GM23338 (cell line): Measurements from ENCODE around the gene KRTAP12-3. TPM values are rescaled to one million over a fixed set of nuclear protein-coding genes. Genes with fewer than 3 reads are reported as not detected.

Experiments
- ATAC-seq: fragments of 200-7000 bp; cut with Tn5 transposase; 3 replicates; pipeline ENCODE4 v1.9.1; 2020
- DNase-seq: peaks from one replicate; pipeline ENCODE4 v3.0.0-alpha.2; 2015; ENCODE audit warnings: low spot score
- H2AFZ ChIP-seq: fragments of 200-600 bp; sonication (generic); 2 replicates; pipeline ENCODE4 v1.8.0; 2016; ENCODE audit warnings: antibody characterized with exemption, mild to moderate bottlenecking, moderate library complexity
- H3F3A ChIP-seq: fragments of 200-600 bp; sonication (generic); replicated peaks from 2 replicates; pipeline ENCODE4 v1.8.0; 2017; ENCODE audit warnings: antibody characterized with exemption, mixed run types, low read depth
- H3K27ac ChIP-seq: fragments of 200-600 bp; sonication (generic); 2 replicates; pipeline ENCODE4 v1.6.1; 2016; ENCODE audit warnings: low read depth
- H3K27me3 ChIP-seq: fragments of 200-600 bp; sonication (generic); 2 replicates; pipeline ENCODE4 v1.8.0; 2016; ENCODE audit warnings: mild to moderate bottlenecking, mixed run types, moderate library complexity; ENCODE audit not compliant: insufficient read depth
- H3K36me3 ChIP-seq: fragments of 200-600 bp; sonication (generic); 2 replicates; pipeline ENCODE4 v1.8.0; 2016; ENCODE audit warnings: mild to moderate bottlenecking; ENCODE audit not compliant: insufficient read depth
- H3K4me1 ChIP-seq: fragments of 200-600 bp; sonication (generic); 2 replicates; pipeline ENCODE4 v1.8.0; 2016; ENCODE audit warnings: mild to moderate bottlenecking, moderate library complexity; ENCODE audit not compliant: insufficient read depth
- H3K4me2 ChIP-seq: fragments of 200-600 bp; sonication (generic); 2 replicates; pipeline ENCODE4 v1.7.1; 2017; ENCODE audit warnings: mixed run types
- H3K4me3 ChIP-seq: fragments of 200-600 bp; sonication (generic); 2 replicates; pipeline ENCODE4 v1.6.1; 2016; ENCODE audit warnings: mixed run types
- H3K79me2 ChIP-seq: fragments of 200-600 bp; sonication (generic); replicated peaks from 2 replicates; pipeline ENCODE4 v1.8.0; 2017; ENCODE audit warnings: mild to moderate bottlenecking; ENCODE audit not compliant: insufficient read depth
- H3K9me2 ChIP-seq: fragments of 200-600 bp; sonication (generic); 2 replicates; pipeline ENCODE4 v1.8.0; 2017; ENCODE audit not compliant: insufficient read depth
- H4K20me1 ChIP-seq: fragments of 200-600 bp; sonication (generic); replicated peaks from 2 replicates; pipeline ENCODE4 v1.8.0; 2017; ENCODE audit warnings: mild to moderate bottlenecking; ENCODE audit not compliant: insufficient read depth
- H3K27ac Mint-ChIP-seq: 2 replicates; pipeline ENCODE4 v1.8.0; 2020; ENCODE audit warnings: inconsistent platforms, mild to moderate bottlenecking, moderate library complexity, mixed read lengths
- H3K27me3 Mint-ChIP-seq: 3 replicates; pipeline ENCODE4 v1.8.0; 2022; ENCODE audit warnings: low read depth, mild to moderate bottlenecking, moderate library complexity, mixed read lengths, inconsistent platforms; ENCODE audit not compliant: insufficient read depth, poor library complexity
- H3K36me3 Mint-ChIP-seq: 3 replicates; pipeline ENCODE4 v1.8.0; 2021; ENCODE audit warnings: low read depth, mild to moderate bottlenecking, inconsistent platforms, moderate library complexity, mixed read lengths
- H3K4me1 Mint-ChIP-seq: 3 replicates; pipeline ENCODE4 v1.8.0; 2020; ENCODE audit warnings: mild to moderate bottlenecking, inconsistent platforms, mixed read lengths
- H3K4me3 Mint-ChIP-seq: 3 replicates; pipeline ENCODE4 v1.8.0; 2021; ENCODE audit warnings: moderate library complexity, mild to moderate bottlenecking, inconsistent platforms, mixed read lengths
- H3K9me3 Mint-ChIP-seq: 3 replicates; pipeline ENCODE4 v1.8.0; 2020; ENCODE audit warnings: moderate library complexity, mild to moderate bottlenecking, inconsistent platforms, mixed read lengths
- CREB1 ChIP-seq: fragments of 250-450 bp; sonication (Bioruptor Pico); IDR thresholded peaks from 2 replicates; pipeline ENCODE4 v1.5.0; 2020; ENCODE audit warnings: low read depth, mild to moderate bottlenecking, moderate library complexity
- EZH2 ChIP-seq: fragments of 200-600 bp; sonication (generic); IDR thresholded peaks from one replicate; pipeline ENCODE4 v1.8.0; 2017; ENCODE audit warnings: antibody characterized with exemption, mild to moderate bottlenecking, low read depth; ENCODE audit not compliant: unreplicated experiment
- EZH2phosphoT487 ChIP-seq: fragments of 200-600 bp; sonication (generic); IDR thresholded peaks from one replicate; pipeline ENCODE4 v1.8.1; 2018; ENCODE audit warnings: antibody characterized with exemption; ENCODE audit not compliant: unreplicated experiment
- JUNB ChIP-seq: IDR thresholded peaks from one replicate; pipeline ENCODE4 v1.6.1; 2016; ENCODE audit warnings: antibody characterized with exemption; ENCODE audit not compliant: unreplicated experiment
- NANOG ChIP-seq: IDR thresholded peaks from 2 replicates; pipeline ENCODE4 v1.6.1; 2016; ENCODE audit warnings: antibody characterized with exemption, borderline replicate concordance
- POLR2AphosphoS5 ChIP-seq: IDR thresholded peaks from 2 replicates; pipeline ENCODE4 v1.6.1; 2016; ENCODE audit warnings: antibody characterized with exemption, low read depth
- STAT1 ChIP-seq: IDR thresholded peaks from one replicate; pipeline ENCODE4 v1.6.1; 2016; ENCODE audit warnings: antibody characterized with exemption; ENCODE audit not compliant: unreplicated experiment
- ZNF114 ChIP-seq: fragments of 250-450 bp; sonication (Bioruptor Pico); IDR thresholded peaks from 2 replicates; pipeline ENCODE4 v1.5.0; 2020; ENCODE audit warnings: mild to moderate bottlenecking, moderate library complexity
- ZNF331 ChIP-seq: fragments of 250-450 bp; sonication (Bioruptor Pico); IDR thresholded peaks from 2 replicates; pipeline ENCODE4 v1.5.0; 2020; ENCODE audit warnings: low read depth, mild to moderate bottlenecking, moderate library complexity
- polyA plus RNA-seq: library from polyadenylated mRNA; unstranded; fragments of >200 nt; fragmentation: Nextera tagmentation; extraction: Ambion mirVana; gene quantifications from 2 replicates; pipeline ENCODE4 v1.2.1, GENCODE V29; 2016
- total RNA-seq: library from RNA; depleted of rRNA; stranded (reverse); fragments of >200 nt; shearing (Covaris generic); gene quantifications from 2 replicates; pipeline ENCODE4 v1.2.3, GENCODE V29; 2014
- TF ChIP-seq, protein P1 (sequence below): IDR thresholded peaks from one replicate; pipeline ENCODE4 v1.6.1; 2018; ENCODE audit warnings: antibody characterized with exemption; ENCODE audit not compliant: unreplicated experiment
- TF ChIP-seq, protein P2 (sequence below), 2 experiments: fragments of 200-600 bp in 1 of 2; sonication (generic) in 1 of 2; conservative IDR thresholded peaks; 2 replicates each; pipeline versions ENCODE4 v1.5.1 to v1.6.1; 2016 to 2017; ENCODE audit warnings: antibody characterized with exemption in 2 of 2, low read depth in 2 of 2, mild to moderate bottlenecking in 2 of 2, moderate library complexity in 1 of 2
- TF ChIP-seq, protein P3 (sequence below): fragments of 250-450 bp; sonication (Bioruptor Pico); IDR thresholded peaks from 2 replicates; pipeline ENCODE4 v1.5.0; 2020; ENCODE audit warnings: mild to moderate bottlenecking, moderate library complexity
- TF ChIP-seq, protein P4 (sequence below): IDR thresholded peaks from 2 replicates; pipeline ENCODE4 v1.6.1; 2016; ENCODE audit warnings: antibody characterized with exemption

Gene KRTAP12-3
- total and polyA plus RNA-seq, 2 experiments from 2014 or later = not detected

DNA sequence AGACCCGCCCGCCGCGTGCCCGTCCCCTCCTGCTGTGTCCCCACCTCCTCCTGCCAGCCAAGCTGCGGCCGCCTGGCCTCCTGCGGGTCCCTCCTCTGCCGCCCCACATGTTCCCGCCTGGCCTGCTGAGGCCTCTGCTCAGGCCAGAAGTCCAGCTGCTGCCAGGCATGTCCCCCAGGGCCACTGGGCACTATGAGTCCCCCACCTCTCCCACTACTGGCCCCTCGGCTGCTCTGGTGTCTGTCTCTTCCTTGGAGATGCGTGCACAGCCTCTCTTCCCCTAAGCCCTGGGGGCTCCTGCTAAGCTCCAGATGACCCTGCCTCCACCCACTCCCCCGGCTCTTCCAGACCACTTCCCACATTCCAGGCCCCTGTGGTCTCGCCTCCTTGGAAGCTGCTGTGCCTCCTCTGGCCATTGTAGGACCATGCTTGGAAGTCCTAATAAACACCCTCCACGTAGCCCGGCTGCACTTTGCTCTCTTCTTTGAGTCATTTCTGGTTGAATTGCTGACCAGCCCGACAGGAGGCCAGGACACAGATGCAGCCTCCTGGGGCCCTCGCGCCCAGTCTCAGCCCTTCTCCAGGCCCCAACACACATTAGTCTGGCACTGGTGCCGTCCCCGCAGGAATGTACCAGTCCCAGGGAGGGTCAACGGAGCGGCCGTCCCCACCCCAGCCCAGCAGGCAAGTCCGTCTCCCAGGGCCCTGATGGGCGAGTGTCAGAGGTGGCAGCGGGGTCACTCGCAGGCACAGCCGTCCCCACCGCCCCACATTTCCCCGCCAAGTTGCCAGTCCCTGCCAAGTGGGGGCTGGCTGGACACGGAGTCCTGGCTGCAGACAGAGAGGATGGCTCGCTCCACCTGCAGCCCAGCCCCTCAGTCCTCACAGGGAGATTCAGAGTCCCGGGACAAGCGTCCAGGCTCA lies 40.3 kb downstream of the KRTAP12-3 start:
- no peak for TF ChIP-seq NANOG
- TF ChIP-seq, protein P1, sequence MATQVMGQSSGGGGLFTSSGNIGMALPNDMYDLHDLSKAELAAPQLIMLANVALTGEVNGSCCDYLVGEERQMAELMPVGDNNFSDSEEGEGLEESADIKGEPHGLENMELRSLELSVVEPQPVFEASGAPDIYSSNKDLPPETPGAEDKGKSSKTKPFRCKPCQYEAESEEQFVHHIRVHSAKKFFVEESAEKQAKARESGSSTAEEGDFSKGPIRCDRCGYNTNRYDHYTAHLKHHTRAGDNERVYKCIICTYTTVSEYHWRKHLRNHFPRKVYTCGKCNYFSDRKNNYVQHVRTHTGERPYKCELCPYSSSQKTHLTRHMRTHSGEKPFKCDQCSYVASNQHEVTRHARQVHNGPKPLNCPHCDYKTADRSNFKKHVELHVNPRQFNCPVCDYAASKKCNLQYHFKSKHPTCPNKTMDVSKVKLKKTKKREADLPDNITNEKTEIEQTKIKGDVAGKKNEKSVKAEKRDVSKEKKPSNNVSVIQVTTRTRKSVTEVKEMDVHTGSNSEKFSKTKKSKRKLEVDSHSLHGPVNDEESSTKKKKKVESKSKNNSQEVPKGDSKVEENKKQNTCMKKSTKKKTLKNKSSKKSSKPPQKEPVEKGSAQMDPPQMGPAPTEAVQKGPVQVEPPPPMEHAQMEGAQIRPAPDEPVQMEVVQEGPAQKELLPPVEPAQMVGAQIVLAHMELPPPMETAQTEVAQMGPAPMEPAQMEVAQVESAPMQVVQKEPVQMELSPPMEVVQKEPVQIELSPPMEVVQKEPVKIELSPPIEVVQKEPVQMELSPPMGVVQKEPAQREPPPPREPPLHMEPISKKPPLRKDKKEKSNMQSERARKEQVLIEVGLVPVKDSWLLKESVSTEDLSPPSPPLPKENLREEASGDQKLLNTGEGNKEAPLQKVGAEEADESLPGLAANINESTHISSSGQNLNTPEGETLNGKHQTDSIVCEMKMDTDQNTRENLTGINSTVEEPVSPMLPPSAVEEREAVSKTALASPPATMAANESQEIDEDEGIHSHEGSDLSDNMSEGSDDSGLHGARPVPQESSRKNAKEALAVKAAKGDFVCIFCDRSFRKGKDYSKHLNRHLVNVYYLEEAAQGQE = no peak
- TF ChIP-seq, protein P2, sequence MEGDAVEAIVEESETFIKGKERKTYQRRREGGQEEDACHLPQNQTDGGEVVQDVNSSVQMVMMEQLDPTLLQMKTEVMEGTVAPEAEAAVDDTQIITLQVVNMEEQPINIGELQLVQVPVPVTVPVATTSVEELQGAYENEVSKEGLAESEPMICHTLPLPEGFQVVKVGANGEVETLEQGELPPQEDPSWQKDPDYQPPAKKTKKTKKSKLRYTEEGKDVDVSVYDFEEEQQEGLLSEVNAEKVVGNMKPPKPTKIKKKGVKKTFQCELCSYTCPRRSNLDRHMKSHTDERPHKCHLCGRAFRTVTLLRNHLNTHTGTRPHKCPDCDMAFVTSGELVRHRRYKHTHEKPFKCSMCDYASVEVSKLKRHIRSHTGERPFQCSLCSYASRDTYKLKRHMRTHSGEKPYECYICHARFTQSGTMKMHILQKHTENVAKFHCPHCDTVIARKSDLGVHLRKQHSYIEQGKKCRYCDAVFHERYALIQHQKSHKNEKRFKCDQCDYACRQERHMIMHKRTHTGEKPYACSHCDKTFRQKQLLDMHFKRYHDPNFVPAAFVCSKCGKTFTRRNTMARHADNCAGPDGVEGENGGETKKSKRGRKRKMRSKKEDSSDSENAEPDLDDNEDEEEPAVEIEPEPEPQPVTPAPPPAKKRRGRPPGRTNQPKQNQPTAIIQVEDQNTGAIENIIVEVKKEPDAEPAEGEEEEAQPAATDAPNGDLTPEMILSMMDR (conservative IDR thresholded peaks at IDR 0.05; ENCODE audit: low read depth in 2 of 2) = no peak
- no peak for TF ChIP-seq POLR2AphosphoS5
- TF ChIP-seq EZH2 = no peak
- no peak for TF ChIP-seq EZH2phosphoT487
- no peak for TF ChIP-seq CREB1 (CRISPR knock-in tag)
- TF ChIP-seq, protein P3, sequence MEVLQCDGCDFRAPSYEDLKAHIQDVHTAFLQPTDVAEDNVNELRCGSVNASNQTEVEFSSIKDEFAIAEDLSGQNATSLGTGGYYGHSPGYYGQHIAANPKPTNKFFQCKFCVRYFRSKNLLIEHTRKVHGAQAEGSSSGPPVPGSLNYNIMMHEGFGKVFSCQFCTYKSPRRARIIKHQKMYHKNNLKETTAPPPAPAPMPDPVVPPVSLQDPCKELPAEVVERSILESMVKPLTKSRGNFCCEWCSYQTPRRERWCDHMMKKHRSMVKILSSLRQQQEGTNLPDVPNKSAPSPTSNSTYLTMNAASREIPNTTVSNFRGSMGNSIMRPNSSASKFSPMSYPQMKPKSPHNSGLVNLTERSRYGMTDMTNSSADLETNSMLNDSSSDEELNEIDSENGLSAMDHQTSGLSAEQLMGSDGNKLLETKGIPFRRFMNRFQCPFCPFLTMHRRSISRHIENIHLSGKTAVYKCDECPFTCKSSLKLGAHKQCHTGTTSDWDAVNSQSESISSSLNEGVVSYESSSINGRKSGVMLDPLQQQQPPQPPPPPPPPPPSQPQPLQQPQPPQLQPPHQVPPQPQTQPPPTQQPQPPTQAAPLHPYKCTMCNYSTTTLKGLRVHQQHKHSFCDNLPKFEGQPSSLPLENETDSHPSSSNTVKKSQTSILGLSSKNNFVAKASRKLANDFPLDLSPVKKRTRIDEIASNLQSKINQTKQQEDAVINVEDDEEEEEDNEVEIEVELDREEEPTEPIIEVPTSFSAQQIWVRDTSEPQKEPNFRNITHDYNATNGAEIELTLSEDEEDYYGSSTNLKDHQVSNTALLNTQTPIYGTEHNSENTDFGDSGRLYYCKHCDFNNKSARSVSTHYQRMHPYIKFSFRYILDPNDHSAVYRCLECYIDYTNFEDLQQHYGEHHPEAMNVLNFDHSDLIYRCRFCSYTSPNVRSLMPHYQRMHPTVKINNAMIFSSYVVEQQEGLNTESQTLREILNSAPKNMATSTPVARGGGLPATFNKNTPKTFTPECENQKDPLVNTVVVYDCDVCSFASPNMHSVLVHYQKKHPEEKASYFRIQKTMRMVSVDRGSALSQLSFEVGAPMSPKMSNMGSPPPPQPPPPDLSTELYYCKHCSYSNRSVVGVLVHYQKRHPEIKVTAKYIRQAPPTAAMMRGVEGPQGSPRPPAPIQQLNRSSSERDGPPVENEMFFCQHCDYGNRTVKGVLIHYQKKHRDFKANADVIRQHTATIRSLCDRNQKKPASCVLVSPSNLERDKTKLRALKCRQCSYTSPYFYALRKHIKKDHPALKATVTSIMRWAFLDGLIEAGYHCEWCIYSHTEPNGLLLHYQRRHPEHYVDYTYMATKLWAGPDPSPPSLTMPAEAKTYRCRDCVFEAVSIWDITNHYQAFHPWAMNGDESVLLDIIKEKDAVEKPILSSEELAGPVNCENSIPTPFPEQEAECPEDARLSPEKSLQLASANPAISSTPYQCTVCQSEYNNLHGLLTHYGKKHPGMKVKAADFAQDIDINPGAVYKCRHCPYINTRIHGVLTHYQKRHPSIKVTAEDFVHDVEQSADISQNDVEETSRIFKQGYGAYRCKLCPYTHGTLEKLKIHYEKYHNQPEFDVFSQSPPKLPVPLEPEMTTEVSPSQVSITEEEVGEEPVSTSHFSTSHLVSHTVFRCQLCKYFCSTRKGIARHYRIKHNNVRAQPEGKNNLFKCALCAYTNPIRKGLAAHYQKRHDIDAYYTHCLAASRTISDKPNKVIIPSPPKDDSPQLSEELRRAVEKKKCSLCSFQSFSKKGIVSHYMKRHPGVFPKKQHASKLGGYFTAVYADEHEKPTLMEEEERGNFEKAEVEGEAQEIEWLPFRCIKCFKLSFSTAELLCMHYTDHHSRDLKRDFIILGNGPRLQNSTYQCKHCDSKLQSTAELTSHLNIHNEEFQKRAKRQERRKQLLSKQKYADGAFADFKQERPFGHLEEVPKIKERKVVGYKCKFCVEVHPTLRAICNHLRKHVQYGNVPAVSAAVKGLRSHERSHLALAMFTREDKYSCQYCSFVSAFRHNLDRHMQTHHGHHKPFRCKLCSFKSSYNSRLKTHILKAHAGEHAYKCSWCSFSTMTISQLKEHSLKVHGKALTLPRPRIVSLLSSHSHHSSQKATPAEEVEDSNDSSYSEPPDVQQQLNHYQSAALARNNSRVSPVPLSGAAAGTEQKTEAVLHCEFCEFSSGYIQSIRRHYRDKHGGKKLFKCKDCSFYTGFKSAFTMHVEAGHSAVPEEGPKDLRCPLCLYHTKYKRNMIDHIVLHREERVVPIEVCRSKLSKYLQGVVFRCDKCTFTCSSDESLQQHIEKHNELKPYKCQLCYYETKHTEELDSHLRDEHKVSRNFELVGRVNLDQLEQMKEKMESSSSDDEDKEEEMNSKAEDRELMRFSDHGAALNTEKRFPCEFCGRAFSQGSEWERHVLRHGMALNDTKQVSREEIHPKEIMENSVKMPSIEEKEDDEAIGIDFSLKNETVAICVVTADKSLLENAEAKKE (CRISPR knock-in tag) = no peak
- no peak for TF ChIP-seq ZNF331 (CRISPR knock-in tag)
- TF ChIP-seq, protein P4, sequence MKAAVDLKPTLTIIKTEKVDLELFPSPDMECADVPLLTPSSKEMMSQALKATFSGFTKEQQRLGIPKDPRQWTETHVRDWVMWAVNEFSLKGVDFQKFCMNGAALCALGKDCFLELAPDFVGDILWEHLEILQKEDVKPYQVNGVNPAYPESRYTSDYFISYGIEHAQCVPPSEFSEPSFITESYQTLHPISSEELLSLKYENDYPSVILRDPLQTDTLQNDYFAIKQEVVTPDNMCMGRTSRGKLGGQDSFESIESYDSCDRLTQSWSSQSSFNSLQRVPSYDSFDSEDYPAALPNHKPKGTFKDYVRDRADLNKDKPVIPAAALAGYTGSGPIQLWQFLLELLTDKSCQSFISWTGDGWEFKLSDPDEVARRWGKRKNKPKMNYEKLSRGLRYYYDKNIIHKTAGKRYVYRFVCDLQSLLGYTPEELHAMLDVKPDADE = no peak
- no peak for TF ChIP-seq STAT1
- TF ChIP-seq ZNF114 (CRISPR knock-in tag) = no peak
- TF ChIP-seq JUNB = no peak
- Histone ChIP-seq H3K27me3 (no peaks in the 10 kb centered on the region), H4K20me1 (no peaks in the 10 kb centered on the region), H3K79me2 (no peaks in the 10 kb centered on the region), H3F3A (no peaks in the 10 kb centered on the region), H2AFZ (0 out of 2 replicates have a peak overlapping the region, but pooled peaks have one; percentile 69), H3K36me3 (no peaks in the 10 kb centered on the region; the same call in 1 of the 2 replicates), H3K4me1 (peaks cover 26% of the 10 kb centered on the region), H3K27ac (no peak overlapping the region), H3K4me2 (peak overlapping the region; percentile 51; the same call in 1 of the 2 replicates), H3K4me3 (no peak overlapping the region), H3K9me2 (no peaks in the 10 kb centered on the region)
- peaks cover 8% of the 10 kb centered on the region; the same call in 2 of the 3 replicates for H3K9me3 Mint-ChIP-seq
- H3K27me3 Mint-ChIP-seq = peaks cover 19% of the 10 kb centered on the region
- peaks cover 62% of the 10 kb centered on the region for H3K4me1 Mint-ChIP-seq
- H3K36me3 Mint-ChIP-seq = 0 out of 3 replicates have a peak, but pooled peaks cover 10% of the 10 kb centered on the region
- ATAC-seq (peak; percentile 58), DNase-seq (peak; percentile 61)
- no peak overlapping the region; the same call in 2 of the 3 replicates for H3K4me3 Mint-ChIP-seq
- H3K27ac Mint-ChIP-seq = 0 out of 2 replicates have a peak overlapping the region, but pooled peaks have one; percentile 60
